Measurements from ENCODE around the gene BLOC1S6.

BLOC1S6 gene

GRCh38 chr15:45612790-45613415 lies 25.7 kb downstream of the BLOC1S6 start:
- no peak overlapping the region for H3K27ac ChIP-seq (ENCODE audit: low read depth, low read length)
- no peaks in the 10 kb centered on the region for H3K4me1 ChIP-seq (ENCODE audit: control insufficient read depth in 5 of 5, insufficient read depth in 5 of 5, low read length in 5 of 5)
- H3K9me3 ChIP-seq (ENCODE audit: control insufficient read depth in 5 of 5, low read length in 5 of 5): no peaks in the 10 kb centered on the region
- H3K9ac ChIP-seq (ENCODE audit: low read length in 5 of 5): no peak overlapping the region
- no peaks in the 10 kb centered on the region for H3K27me3 ChIP-seq (ENCODE audit: control insufficient read depth in 5 of 5, insufficient read depth in 4 of 5, low read length in 5 of 5)
- peaks cover 0 to 5% (median 0%) of the 10 kb centered on the region in 5 donors for H3K36me3 ChIP-seq (ENCODE audit: control insufficient read depth in 5 of 5, insufficient read depth in 5 of 5, low read length in 5 of 5)
- H3K4me3 ChIP-seq (ENCODE audit: low read depth in 1 of 5, low read length in 5 of 5): no peak overlapping the region

DNA sequence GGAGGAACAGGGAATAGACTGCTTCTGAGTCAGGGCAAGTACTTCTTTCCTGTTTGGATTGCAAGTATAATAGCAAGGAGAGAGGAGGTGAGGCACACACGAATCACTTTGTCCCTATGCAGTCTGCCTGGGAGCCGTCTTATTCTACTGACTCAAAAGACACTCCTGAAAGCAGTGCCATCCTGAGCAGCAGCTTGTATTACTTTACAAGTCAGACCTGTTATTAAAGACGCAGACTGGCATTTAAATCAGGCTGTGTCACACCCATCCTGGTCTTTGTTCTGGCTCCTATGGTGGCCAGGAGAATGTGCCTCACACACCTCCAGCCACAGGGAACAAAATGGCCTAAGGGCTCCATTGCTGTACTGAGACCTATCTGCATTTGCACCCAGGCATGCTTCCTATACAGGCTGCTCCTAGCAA lies 29.7 kb downstream of the BLOC1S6 start:
- no peaks in the 10 kb centered on the region for H3K9me3 ChIP-seq (ENCODE audit: control insufficient read depth in 5 of 5, low read length in 5 of 5)
- no peaks in the 10 kb centered on the region for H3K4me1 ChIP-seq (ENCODE audit: control insufficient read depth in 5 of 5, insufficient read depth in 5 of 5, low read length in 5 of 5)
- H3K4me3 ChIP-seq (ENCODE audit: low read depth in 1 of 5, low read length in 5 of 5): no peak overlapping the region
- H3K9ac ChIP-seq (ENCODE audit: low read length in 5 of 5): no peak overlapping the region
- no peaks in the 10 kb centered on the region for H3K36me3 ChIP-seq (ENCODE audit: control insufficient read depth in 5 of 5, insufficient read depth in 5 of 5, low read length in 5 of 5)
- H3K27me3 ChIP-seq (ENCODE audit: control insufficient read depth in 5 of 5, insufficient read depth in 4 of 5, low read length in 5 of 5): no peaks in the 10 kb centered on the region
- H3K27ac ChIP-seq (ENCODE audit: low read depth, low read length): no peak overlapping the region

DNA sequence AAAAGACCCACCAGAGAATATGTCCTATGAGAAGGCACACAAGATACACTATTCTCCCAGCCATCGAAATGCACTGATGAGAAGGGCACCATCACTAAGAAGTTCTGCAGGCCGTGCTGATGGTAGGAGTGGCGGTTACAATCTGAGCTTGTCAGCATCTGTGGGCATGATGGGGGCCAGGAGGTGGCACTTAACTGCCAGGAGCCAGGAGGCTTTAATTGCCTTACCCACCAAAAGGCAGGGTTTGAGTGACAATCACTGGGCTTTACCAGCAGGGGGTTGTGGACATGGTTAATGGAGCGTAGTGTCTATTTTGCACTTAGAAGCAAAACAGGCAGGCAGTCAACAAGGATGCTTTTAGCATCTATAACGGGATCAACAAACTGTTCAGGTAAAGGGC lies 31.6 kb downstream of the BLOC1S6 start:
- Histone ChIP-seq H3K27ac (ENCODE audit: low read depth, low read length) (no peak overlapping the region), H3K4me3 (ENCODE audit: low read depth in 1 of 5, low read length in 5 of 5) (no peak overlapping the region), H3K27me3 (ENCODE audit: control insufficient read depth in 5 of 5, insufficient read depth in 4 of 5, low read length in 5 of 5) (no peaks in the 10 kb centered on the region), H3K9me3 (ENCODE audit: control insufficient read depth in 5 of 5, low read length in 5 of 5) (no peaks in the 10 kb centered on the region), H3K36me3 (ENCODE audit: control insufficient read depth in 5 of 5, insufficient read depth in 5 of 5, low read length in 5 of 5) (no peaks in the 10 kb centered on the region), H3K4me1 (ENCODE audit: control insufficient read depth in 5 of 5, insufficient read depth in 5 of 5, low read length in 5 of 5) (no peaks in the 10 kb centered on the region), H3K9ac (ENCODE audit: low read length in 5 of 5) (no peak overlapping the region)

- H3K9ac ChIP-seq (ENCODE audit: low read length in 5 of 5): no peak overlapping the region
- H3K27me3 ChIP-seq (ENCODE audit: control insufficient read depth in 5 of 5, insufficient read depth in 4 of 5, low read length in 5 of 5): no peaks in the 10 kb centered on the region
- no peaks in the 10 kb centered on the region for H3K36me3 ChIP-seq (ENCODE audit: control insufficient read depth in 5 of 5, insufficient read depth in 5 of 5, low read length in 5 of 5)
- no peak overlapping the region for H3K27ac ChIP-seq (ENCODE audit: low read depth, low read length)
- H3K4me3 ChIP-seq (ENCODE audit: low read depth in 1 of 5, low read length in 5 of 5): no peak overlapping the region
- peaks cover 0 to 12% (median 4%) of the 10 kb centered on the region in 5 donors for H3K4me1 ChIP-seq (ENCODE audit: control insufficient read depth in 5 of 5, insufficient read depth in 5 of 5, low read length in 5 of 5)
- H3K9me3 ChIP-seq (ENCODE audit: control insufficient read depth in 5 of 5, low read length in 5 of 5): peaks cover 0 to 15% (median 11%) of the 10 kb centered on the region in 5 donors
Observed at GRCh38 chr15:45628136-45628535, 41.0 kb downstream of the BLOC1S6 start.

- H3K4me3 ChIP-seq (ENCODE audit: low read depth in 1 of 5, low read length in 5 of 5): peak overlapping the region in 4 of 5 donors; percentile 34 to 56 (median 48)
- H3K9ac ChIP-seq (ENCODE audit: low read length in 5 of 5): no peak overlapping the region
- peaks cover 0 to 10% (median 9%) of the 10 kb centered on the region in 5 donors for H3K9me3 ChIP-seq (ENCODE audit: control insufficient read depth in 5 of 5, low read length in 5 of 5)
- H3K4me1 ChIP-seq (ENCODE audit: control insufficient read depth in 5 of 5, insufficient read depth in 5 of 5, low read length in 5 of 5): peaks cover 5 to 31% (median 17%) of the 10 kb centered on the region in 5 donors
- H3K27me3 ChIP-seq (ENCODE audit: control insufficient read depth in 5 of 5, insufficient read depth in 4 of 5, low read length in 5 of 5): no peaks in the 10 kb centered on the region
- peak overlapping the region; percentile 49 for H3K27ac ChIP-seq (ENCODE audit: low read depth, low read length)
- H3K36me3 ChIP-seq (ENCODE audit: control insufficient read depth in 5 of 5, insufficient read depth in 5 of 5, low read length in 5 of 5): no peaks in the 10 kb centered on the region
Observed at GRCh38 chr15:45630917-45631691, 43.9 kb downstream of the BLOC1S6 start.

DNA sequence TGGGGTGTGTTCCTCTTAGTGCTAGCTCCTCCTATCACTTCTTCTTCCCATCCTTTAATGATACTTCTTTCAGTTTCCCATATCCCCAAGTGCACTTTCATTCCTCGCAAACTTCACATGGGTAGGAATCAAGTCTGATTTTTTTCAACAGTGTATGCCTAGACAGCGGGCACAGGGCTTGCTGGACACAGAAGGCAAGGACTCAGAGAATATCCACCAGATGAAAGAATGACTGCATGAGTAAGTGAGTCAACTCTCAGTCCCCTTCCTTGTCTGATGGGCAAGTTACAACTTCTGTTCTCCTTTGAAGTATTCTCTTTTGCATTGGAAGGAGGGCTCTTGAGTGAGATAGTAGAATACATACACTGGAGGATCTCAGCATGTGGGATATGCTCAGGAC lies 44.6 kb downstream of the BLOC1S6 start:
- H3K4me1 ChIP-seq (ENCODE audit: control insufficient read depth in 5 of 5, insufficient read depth in 5 of 5, low read length in 5 of 5): peaks cover 5 to 37% (median 23%) of the 10 kb centered on the region in 5 donors
- H3K9me3 ChIP-seq (ENCODE audit: control insufficient read depth in 5 of 5, low read length in 5 of 5): peaks cover 0 to 8% (median 3%) of the 10 kb centered on the region in 5 donors
- peak overlapping the region; percentile 49 for H3K27ac ChIP-seq (ENCODE audit: low read depth, low read length)
- no peak overlapping the region for H3K9ac ChIP-seq (ENCODE audit: low read length in 5 of 5)
- H3K4me3 ChIP-seq (ENCODE audit: low read depth in 1 of 5, low read length in 5 of 5): peak overlapping the region in 4 of 5 donors; percentile 34 to 56 (median 48)
- no peaks in the 10 kb centered on the region for H3K27me3 ChIP-seq (ENCODE audit: control insufficient read depth in 5 of 5, insufficient read depth in 4 of 5, low read length in 5 of 5)
- H3K36me3 ChIP-seq (ENCODE audit: control insufficient read depth in 5 of 5, insufficient read depth in 5 of 5, low read length in 5 of 5): no peaks in the 10 kb centered on the region

- peak within 1 kb of the TSS; percentile 92 for H3K27ac ChIP-seq (ENCODE audit: low read depth, low read length)
- H3K36me3 ChIP-seq (ENCODE audit: control insufficient read depth in 5 of 5, insufficient read depth in 5 of 5, low read length in 5 of 5): no peaks in the 10 kb centered on the region
- no peaks in the 10 kb centered on the region for H3K9me3 ChIP-seq (ENCODE audit: control insufficient read depth in 5 of 5, low read length in 5 of 5)
- peak within 1 kb of the TSS; percentile 30 to 96 (median 94) for H3K9ac ChIP-seq (ENCODE audit: low read length in 5 of 5)
- H3K4me1 ChIP-seq (ENCODE audit: control insufficient read depth in 5 of 5, insufficient read depth in 5 of 5, low read length in 5 of 5): peaks cover 5 to 61% (median 42%) of the 10 kb centered on the region in 5 donors
- no peaks in the 10 kb centered on the region for H3K27me3 ChIP-seq (ENCODE audit: control insufficient read depth in 5 of 5, insufficient read depth in 4 of 5, low read length in 5 of 5)
- peak within 1 kb of the TSS; percentile 84 to 97 (median 93) for H3K4me3 ChIP-seq (ENCODE audit: low read depth in 1 of 5, low read length in 5 of 5)
Observed at GRCh38 chr15:45634432-45635190, 47.4 kb downstream of the BLOC1S6 start, which contains the start of gene SQOR. Gene SQOR, plus strand, starts transcription at chr15:45635029. Its CDS starts 23,895 bp downstream, at chr15:45658924.

DNA sequence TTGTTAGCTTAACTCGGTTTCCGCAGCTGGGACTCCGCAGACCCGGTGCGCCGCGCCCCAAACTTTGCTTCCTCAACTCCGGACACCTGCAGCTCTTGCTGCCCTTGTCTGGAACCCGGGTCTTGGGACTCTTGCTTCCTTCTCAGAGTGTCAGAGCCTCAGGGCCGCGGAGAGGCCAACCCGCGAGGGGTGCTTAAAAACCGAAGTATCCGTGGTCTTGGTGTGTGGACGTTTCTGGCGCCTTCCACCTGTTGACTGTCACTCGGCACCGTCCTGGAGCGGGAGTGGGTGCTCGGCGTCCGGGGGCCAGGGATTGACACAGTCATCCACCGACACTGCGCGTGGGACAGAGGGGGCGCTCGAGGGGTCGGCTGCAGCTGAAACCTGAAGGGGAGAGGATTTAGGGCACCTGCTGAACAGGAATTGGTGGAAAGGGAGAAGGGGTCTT lies 48.0 kb downstream of the BLOC1S6 start:
- peaks cover 5 to 62% (median 42%) of the 10 kb centered on the region in 5 donors for H3K4me1 ChIP-seq (ENCODE audit: control insufficient read depth in 5 of 5, insufficient read depth in 5 of 5, low read length in 5 of 5)
- no peaks in the 10 kb centered on the region for H3K27me3 ChIP-seq (ENCODE audit: control insufficient read depth in 5 of 5, insufficient read depth in 4 of 5, low read length in 5 of 5)
- peak overlapping the region; percentile 92 for H3K27ac ChIP-seq (ENCODE audit: low read depth, low read length)

GRCh38 chr15:45635763-45636292 lies 48.6 kb downstream of the BLOC1S6 start:
- H3K27me3 ChIP-seq (ENCODE audit: control insufficient read depth in 5 of 5, insufficient read depth in 4 of 5, low read length in 5 of 5): no peaks in the 10 kb centered on the region
- H3K36me3 ChIP-seq (ENCODE audit: control insufficient read depth in 5 of 5, insufficient read depth in 5 of 5, low read length in 5 of 5): no peaks in the 10 kb centered on the region
- H3K9me3 ChIP-seq (ENCODE audit: control insufficient read depth in 5 of 5, low read length in 5 of 5): no peaks in the 10 kb centered on the region
- H3K4me3 ChIP-seq (ENCODE audit: low read depth in 1 of 5, low read length in 5 of 5): peak overlapping the region; percentile 84 to 97 (median 93)
- peak overlapping the region; percentile 30 to 96 (median 94) for H3K9ac ChIP-seq (ENCODE audit: low read length in 5 of 5)
- H3K27ac ChIP-seq (ENCODE audit: low read depth, low read length): peak overlapping the region; percentile 92
- H3K4me1 ChIP-seq (ENCODE audit: control insufficient read depth in 5 of 5, insufficient read depth in 5 of 5, low read length in 5 of 5): peaks cover 5 to 68% (median 46%) of the 10 kb centered on the region in 5 donors

More for the DNA sequence above, 48.0 kb downstream of the BLOC1S6 start:
- Histone ChIP-seq H3K9ac (ENCODE audit: low read length in 5 of 5) (peak overlapping the region; percentile 30 to 96 (median 94)), H3K4me3 (ENCODE audit: low read depth in 1 of 5, low read length in 5 of 5) (peak overlapping the region; percentile 84 to 97 (median 93)), H3K36me3 (ENCODE audit: control insufficient read depth in 5 of 5, insufficient read depth in 5 of 5, low read length in 5 of 5) (no peaks in the 10 kb centered on the region), H3K9me3 (ENCODE audit: control insufficient read depth in 5 of 5, low read length in 5 of 5) (no peaks in the 10 kb centered on the region)
